ENCODE results near the gene DNAJC13.
"Not testable (repeated sequence)": the region's sequence is repeated elsewhere in the genome, so short reads cannot be mapped to it uniquely, and the experiment has no call there.

Gene DNAJC13

GRCh38 chr3:132416807-132417694 is at the start of gene DNAJC13:
TSS of gene DNAJC13 (plus strand) at chr3:132417502. CDS start at chr3:132434551, 17,049 bp downstream.
- peaks cover 23% of the 10 kb centered on the region for H3K4me1 ChIP-seq (ENCODE audit: control insufficient read depth, low read length)
- H3K27me3 ChIP-seq (ENCODE audit: control insufficient read depth, low read length): no peaks in the 10 kb centered on the region
- no peaks in the 10 kb centered on the region for H3K9me3 ChIP-seq (ENCODE audit: control insufficient read depth, insufficient read depth, low read length)
- H3K79me2 ChIP-seq (ENCODE audit: control insufficient read depth, low read length): peaks cover 45% of the 10 kb centered on the region
- TF ChIP-seq CTCF (IDR thresholded peaks at IDR 0.05; ENCODE audit: low read depth, low read length, poor library complexity, severe bottlenecking): no peak
- TF ChIP-seq EZH2phosphoT487 (IDR thresholded peaks at IDR 0.05; ENCODE audit: borderline replicate concordance, low read length): no peak
- no peaks in the 10 kb centered on the region for H3K9me2 ChIP-seq (replicated peaks; ENCODE audit: control insufficient read depth, low read length)
- peak within 1 kb of the TSS; percentile 67 for H3K27ac ChIP-seq (ENCODE audit: low read depth, low read length)
- peak within 1 kb of the TSS; percentile 86 for H3K4me2 ChIP-seq (ENCODE audit: low read length)
- H4K20me1 ChIP-seq (ENCODE audit: control insufficient read depth, insufficient read depth, low read depth, low read length): no peaks in the 10 kb centered on the region
- peak within 1 kb of the TSS; percentile 91 for H3K4me3 ChIP-seq (ENCODE audit: low read length)
- H3F3A ChIP-seq (ENCODE audit: control insufficient read depth, insufficient read depth): no peaks in the 10 kb centered on the region
- H3K36me3 ChIP-seq (ENCODE audit: control insufficient read depth, low read length): peaks cover 16% of the 10 kb centered on the region

- Histone ChIP-seq H3K4me1 (ENCODE audit: control insufficient read depth, low read length) (no peaks in the 10 kb centered on the region), H4K20me1 (ENCODE audit: control insufficient read depth, insufficient read depth, low read depth, low read length) (no peaks in the 10 kb centered on the region), H3K4me3 (ENCODE audit: low read length) (no peak overlapping the region), H3K27me3 (ENCODE audit: control insufficient read depth, low read length) (no peaks in the 10 kb centered on the region), H3K9me2 (replicated peaks; ENCODE audit: control insufficient read depth, low read length) (no peaks in the 10 kb centered on the region), H3K4me2 (ENCODE audit: low read length) (no peak overlapping the region), H3F3A (ENCODE audit: control insufficient read depth, insufficient read depth) (no peaks in the 10 kb centered on the region), H3K9me3 (ENCODE audit: control insufficient read depth, insufficient read depth, low read length) (no peaks in the 10 kb centered on the region), H3K27ac (ENCODE audit: low read depth, low read length) (no peak overlapping the region), H3K36me3 (ENCODE audit: control insufficient read depth, low read length) (no peaks in the 10 kb centered on the region), H3K79me2 (ENCODE audit: control insufficient read depth, low read length) (no peaks in the 10 kb centered on the region)
- TF ChIP-seq CTCF (IDR thresholded peaks at IDR 0.05; ENCODE audit: low read depth, low read length, poor library complexity, severe bottlenecking) (no peak), EZH2phosphoT487 (IDR thresholded peaks at IDR 0.05; ENCODE audit: borderline replicate concordance, low read length) (no peak)
These were observed 48.8 kb upstream of the DNAJC13 start for GRCh38 chr3:132368515-132368914.

- H3K79me2 ChIP-seq (ENCODE audit: control insufficient read depth, low read length): no peaks in the 10 kb centered on the region
- no peaks in the 10 kb centered on the region for H3F3A ChIP-seq (ENCODE audit: control insufficient read depth, insufficient read depth)
- H3K4me3 ChIP-seq (ENCODE audit: low read length): no peak overlapping the region
- no peak overlapping the region for H3K4me2 ChIP-seq (ENCODE audit: low read length)
- no peaks in the 10 kb centered on the region for H3K9me3 ChIP-seq (ENCODE audit: control insufficient read depth, insufficient read depth, low read length)
- no peak overlapping the region for H3K27ac ChIP-seq (ENCODE audit: low read depth, low read length)
- no peaks in the 10 kb centered on the region for H4K20me1 ChIP-seq (ENCODE audit: control insufficient read depth, insufficient read depth, low read depth, low read length)
- H3K27me3 ChIP-seq (ENCODE audit: control insufficient read depth, low read length): no peaks in the 10 kb centered on the region
- H3K4me1 ChIP-seq (ENCODE audit: control insufficient read depth, low read length): no peaks in the 10 kb centered on the region
- no peaks in the 10 kb centered on the region for H3K9me2 ChIP-seq (replicated peaks; ENCODE audit: control insufficient read depth, low read length)
- H3K36me3 ChIP-seq (ENCODE audit: control insufficient read depth, low read length): no peaks in the 10 kb centered on the region
- TF ChIP-seq EZH2phosphoT487 (IDR thresholded peaks at IDR 0.05; ENCODE audit: borderline replicate concordance, low read length) (no peak), CTCF (IDR thresholded peaks at IDR 0.05; ENCODE audit: low read depth, low read length, poor library complexity, severe bottlenecking) (no peak)
These were observed 48.3 kb upstream of the DNAJC13 start for GRCh38 chr3:132368962-132369361.

GRCh38 chr3:132376945-132377354 is 40.4 kb upstream of the DNAJC13 start:
- not testable (repeated sequence) for H3K4me1 ChIP-seq (ENCODE audit: control insufficient read depth, low read length); H3K9me2 ChIP-seq (replicated peaks; ENCODE audit: control insufficient read depth, low read length); H3K36me3 ChIP-seq (ENCODE audit: control insufficient read depth, low read length); H3K4me3 ChIP-seq (ENCODE audit: low read length); H3K27ac ChIP-seq (ENCODE audit: low read depth, low read length); H3K9me3 ChIP-seq (ENCODE audit: control insufficient read depth, insufficient read depth, low read length); H3K4me2 ChIP-seq (ENCODE audit: low read length); H3K27me3 ChIP-seq (ENCODE audit: control insufficient read depth, low read length); H4K20me1 ChIP-seq (ENCODE audit: control insufficient read depth, insufficient read depth, low read depth, low read length); H3K79me2 ChIP-seq (ENCODE audit: control insufficient read depth, low read length); H3F3A ChIP-seq (ENCODE audit: control insufficient read depth, insufficient read depth)
